Measurements from ENCODE around the gene DUS4L. TPM values are rescaled to one million over a fixed set of nuclear protein-coding genes. Genes with fewer than 3 reads are reported as not detected.

The DUS4L gene
- total RNA-seq, 1 donor, result 5.4 TPM

GRCh38 chr7:107580716-107581383 is 17.1 kb downstream of the DUS4L start:
- peaks cover 13% of the 10 kb centered on the region for H3K36me3 ChIP-seq (ENCODE audit: insufficient read depth, low read length)
- H3K4me1 ChIP-seq (ENCODE audit: insufficient read depth, low read length), result peaks cover 27% of the 10 kb centered on the region
- H4K20me1 ChIP-seq (ENCODE audit: insufficient read depth, low read length), result no peaks in the 10 kb centered on the region
- H2AFZ ChIP-seq (ENCODE audit: low read length), result peak overlapping the region; percentile 94
- peaks cover 47% of the 10 kb centered on the region for H3K79me2 ChIP-seq (ENCODE audit: insufficient read depth, low read length)
- no peaks in the 10 kb centered on the region for H3K9me3 ChIP-seq (ENCODE audit: low read depth, low read length)
- H3K4me2 ChIP-seq (ENCODE audit: insufficient read depth, low read length), result peak overlapping the region; percentile 92
- H3K27me3 ChIP-seq (ENCODE audit: insufficient read depth, low read length), result no peaks in the 10 kb centered on the region
- peak overlapping the region; percentile 84 for H3K27ac ChIP-seq (ENCODE audit: low read depth, low read length)
- no peak for TF ChIP-seq CTCF (IDR thresholded peaks at IDR 0.05; ENCODE audit: extremely low read depth, low read depth, low read length)
- H3K4me3 ChIP-seq (ENCODE audit: insufficient read depth, low read length), result peak overlapping the region; percentile 95
- no peak for DNase-seq (ENCODE audit: insufficient read length, low spot score, missing footprints)

- DNase-seq (ENCODE audit: insufficient read length, low spot score, missing footprints), result no peak
- peaks cover 27% of the 10 kb centered on the region for H3K4me1 ChIP-seq (ENCODE audit: insufficient read depth, low read length)
- H3K9me3 ChIP-seq (ENCODE audit: low read depth, low read length), result no peaks in the 10 kb centered on the region
- no peak overlapping the region for H2AFZ ChIP-seq (ENCODE audit: low read length)
- no peak for TF ChIP-seq CTCF (IDR thresholded peaks at IDR 0.05; ENCODE audit: extremely low read depth, low read depth, low read length)
- peaks cover 13% of the 10 kb centered on the region for H3K36me3 ChIP-seq (ENCODE audit: insufficient read depth, low read length)
- H3K79me2 ChIP-seq (ENCODE audit: insufficient read depth, low read length), result peaks cover 52% of the 10 kb centered on the region
- H4K20me1 ChIP-seq (ENCODE audit: insufficient read depth, low read length), result no peaks in the 10 kb centered on the region
- peak overlapping the region; percentile 95 for H3K4me3 ChIP-seq (ENCODE audit: insufficient read depth, low read length)
- peak overlapping the region; percentile 84 for H3K27ac ChIP-seq (ENCODE audit: low read depth, low read length)
- H3K4me2 ChIP-seq (ENCODE audit: insufficient read depth, low read length), result peak overlapping the region; percentile 92
- no peaks in the 10 kb centered on the region for H3K27me3 ChIP-seq (ENCODE audit: insufficient read depth, low read length)
These were observed 17.7 kb downstream of the DUS4L start for GRCh38 chr7:107581387-107582013.

GRCh38 chr7:107582875-107583274 is 19.1 kb downstream of the DUS4L start:
- no peak overlapping the region for H2AFZ ChIP-seq (ENCODE audit: low read length)
- H3K27ac ChIP-seq (ENCODE audit: low read depth, low read length), result no peak overlapping the region
- H3K4me2 ChIP-seq (ENCODE audit: insufficient read depth, low read length), result peak overlapping the region; percentile 92
- H3K27me3 ChIP-seq (ENCODE audit: insufficient read depth, low read length), result no peaks in the 10 kb centered on the region
- DNase-seq (ENCODE audit: insufficient read length, low spot score, missing footprints), result no peak
- no peaks in the 10 kb centered on the region for H3K9me3 ChIP-seq (ENCODE audit: low read depth, low read length)
- H3K4me3 ChIP-seq (ENCODE audit: insufficient read depth, low read length), result no peak overlapping the region
- H3K36me3 ChIP-seq (ENCODE audit: insufficient read depth, low read length), result peaks cover 18% of the 10 kb centered on the region
- peaks cover 56% of the 10 kb centered on the region for H3K79me2 ChIP-seq (ENCODE audit: insufficient read depth, low read length)
- H3K4me1 ChIP-seq (ENCODE audit: insufficient read depth, low read length), result peaks cover 27% of the 10 kb centered on the region
- TF ChIP-seq CTCF (IDR thresholded peaks at IDR 0.05; ENCODE audit: extremely low read depth, low read depth, low read length), result no peak
- H4K20me1 ChIP-seq (ENCODE audit: insufficient read depth, low read length), result no peaks in the 10 kb centered on the region

GRCh38 chr7:107584716-107585115 is 20.9 kb downstream of the DUS4L start:
- Histone ChIP-seq H4K20me1 (ENCODE audit: insufficient read depth, low read length) (no peaks in the 10 kb centered on the region), H3K27ac (ENCODE audit: low read depth, low read length) (no peak overlapping the region), H2AFZ (ENCODE audit: low read length) (no peak overlapping the region), H3K4me1 (ENCODE audit: insufficient read depth, low read length) (peaks cover 20% of the 10 kb centered on the region), H3K27me3 (ENCODE audit: insufficient read depth, low read length) (no peaks in the 10 kb centered on the region), H3K79me2 (ENCODE audit: insufficient read depth, low read length) (peaks cover 64% of the 10 kb centered on the region), H3K4me2 (ENCODE audit: insufficient read depth, low read length) (no peak overlapping the region), H3K9me3 (ENCODE audit: low read depth, low read length) (no peaks in the 10 kb centered on the region), H3K4me3 (ENCODE audit: insufficient read depth, low read length) (no peak overlapping the region), H3K36me3 (ENCODE audit: insufficient read depth, low read length) (peaks cover 18% of the 10 kb centered on the region)
- TF ChIP-seq CTCF (IDR thresholded peaks at IDR 0.05; ENCODE audit: extremely low read depth, low read depth, low read length), result no peak
- no peak for DNase-seq (ENCODE audit: insufficient read length, low spot score, missing footprints)
